Measurements from ENCODE around the gene BMPER.

- TF ChIP-seq GATA2 (IDR thresholded peaks at IDR 0.05; ENCODE audit: low read depth, low read length) (no peak), GATA3 (IDR thresholded peaks at IDR 0.05; ENCODE audit: low read depth, low read length) (no peak)
These were observed 233.1 kb downstream of the BMPER start for GRCh38 chr7:34138483-34138882.

All from SH-SY5Y (cell line).